Immature natural killer cell (primary cell): ENCODE results near the gene UBE3B. TPM values are rescaled to one million over a fixed set of nuclear protein-coding genes. Genes with fewer than 3 reads are reported as not detected.

ENCODE experiments used
- DNase-seq, 3 donors: peaks; one replicate each; pipeline ENCODE4 v3.0.0; 2022; ENCODE audit warnings: mixed read lengths in 1 of 3
- H3K27ac Mint-ChIP-seq, 6 donors: one replicate each; pipeline ENCODE4 v1.8.0; 2020; ENCODE audit warnings: mixed read lengths in 6 of 6, mild to moderate bottlenecking in 5 of 6, inconsistent platforms in 4 of 6, moderate library complexity in 3 of 6
- H3K27me3 Mint-ChIP-seq, 3 donors: one replicate each; pipeline ENCODE4 v1.8.0; 2020 to 2021; ENCODE audit warnings: low read depth in 3 of 3, mild to moderate bottlenecking in 3 of 3, mixed read lengths in 3 of 3, moderate library complexity in 3 of 3, inconsistent platforms in 1 of 3
- H3K36me3 Mint-ChIP-seq, 3 donors: one replicate each; pipeline ENCODE4 v1.8.0; 2020; ENCODE audit warnings: mixed read lengths in 3 of 3, inconsistent platforms in 2 of 3, mild to moderate bottlenecking in 2 of 3
- H3K4me1 Mint-ChIP-seq, 2 donors: one replicate each; pipeline ENCODE4 v1.8.0; 2020; ENCODE audit warnings: inconsistent platforms in 2 of 2, mild to moderate bottlenecking in 2 of 2, mixed read lengths in 2 of 2, moderate library complexity in 1 of 2
- H3K4me3 Mint-ChIP-seq, 5 donors: one replicate each; pipeline ENCODE4 v1.8.0; 2020; ENCODE audit warnings: mild to moderate bottlenecking in 5 of 5, mixed read lengths in 5 of 5, inconsistent platforms in 3 of 5, moderate library complexity in 3 of 5
- H3K9me3 Mint-ChIP-seq, 6 donors: one replicate each; pipeline ENCODE4 v1.8.0; 2020; ENCODE audit warnings: mild to moderate bottlenecking in 6 of 6, mixed read lengths in 6 of 6, inconsistent platforms in 4 of 6, moderate library complexity in 3 of 6
- polyA plus RNA-seq, 3 donors: library from polyadenylated mRNA; unstranded; fragments of 300-500 nt; fragmentation: Illumina TruSeq; gene quantifications; one replicate each; pipeline ENCODE4 v1.2.3, GENCODE V29; 2021

The UBE3B gene
- polyA plus RNA-seq, 3 donors from 2014 or later = 25.3 to 41.2 (median 34.2) TPM

- H3K27ac Mint-ChIP-seq = no peak overlapping the region
- no peaks in the 10 kb centered on the region for H3K9me3 Mint-ChIP-seq
- H3K4me1 Mint-ChIP-seq = no peaks in the 10 kb centered on the region
- no peak overlapping the region for H3K4me3 Mint-ChIP-seq
- no peaks in the 10 kb centered on the region for H3K27me3 Mint-ChIP-seq
- no peak for DNase-seq
- H3K36me3 Mint-ChIP-seq = peaks cover 22 to 49% (median 25%) of the 10 kb centered on the region in 3 donors
These were observed 7.8 kb downstream of the UBE3B start for GRCh38 chr12:109485201-109485600.

DNA sequence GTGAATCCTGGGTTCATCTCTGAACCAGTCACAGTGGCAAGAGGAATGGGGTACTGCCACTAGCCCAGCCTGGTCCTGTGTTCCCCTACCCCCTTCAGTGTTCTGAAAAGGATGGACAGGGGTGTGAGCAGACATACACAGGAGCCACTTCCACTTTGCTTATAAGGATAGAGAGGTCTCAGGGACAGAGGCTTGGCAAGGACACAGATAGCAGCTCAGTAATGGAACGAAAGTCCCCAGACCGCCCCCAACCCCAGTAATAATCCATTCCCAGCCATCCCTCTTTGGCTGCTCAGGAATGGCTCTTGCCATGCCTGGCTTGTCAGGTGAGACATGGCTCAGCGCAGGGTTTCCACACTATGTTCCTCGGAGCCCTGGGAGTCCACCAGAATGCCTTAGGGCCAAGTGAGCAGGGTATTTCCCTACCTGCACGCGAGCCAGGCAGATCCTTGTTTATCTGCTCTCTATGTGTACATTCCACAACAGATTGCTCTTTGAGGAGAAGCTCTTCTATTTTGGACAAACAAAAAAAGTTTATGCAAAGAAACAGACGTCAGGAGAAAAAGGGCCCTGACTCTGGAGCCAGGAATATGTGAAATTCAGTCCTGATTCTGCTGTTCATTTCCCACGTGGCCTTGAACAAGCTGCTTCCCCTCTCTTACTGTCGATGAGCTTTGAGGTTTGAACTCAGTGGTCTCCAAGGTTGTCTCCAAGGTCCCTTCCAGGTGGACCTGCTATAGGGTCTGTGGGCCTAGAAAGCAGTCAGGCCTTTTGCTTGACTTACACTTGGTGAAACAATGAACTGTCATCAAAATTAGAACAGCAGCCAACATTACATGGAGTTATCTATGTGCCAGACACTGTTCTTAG lies 10.0 kb downstream of the UBE3B start:
- peaks cover 25 to 60% (median 37%) of the 10 kb centered on the region in 3 donors for H3K36me3 Mint-ChIP-seq
- no peaks in the 10 kb centered on the region for H3K4me1 Mint-ChIP-seq
- H3K9me3 Mint-ChIP-seq = no peaks in the 10 kb centered on the region
- no peaks in the 10 kb centered on the region for H3K27me3 Mint-ChIP-seq
- no peak for DNase-seq
- no peak overlapping the region for H3K27ac Mint-ChIP-seq
- H3K4me3 Mint-ChIP-seq = no peak overlapping the region

DNA sequence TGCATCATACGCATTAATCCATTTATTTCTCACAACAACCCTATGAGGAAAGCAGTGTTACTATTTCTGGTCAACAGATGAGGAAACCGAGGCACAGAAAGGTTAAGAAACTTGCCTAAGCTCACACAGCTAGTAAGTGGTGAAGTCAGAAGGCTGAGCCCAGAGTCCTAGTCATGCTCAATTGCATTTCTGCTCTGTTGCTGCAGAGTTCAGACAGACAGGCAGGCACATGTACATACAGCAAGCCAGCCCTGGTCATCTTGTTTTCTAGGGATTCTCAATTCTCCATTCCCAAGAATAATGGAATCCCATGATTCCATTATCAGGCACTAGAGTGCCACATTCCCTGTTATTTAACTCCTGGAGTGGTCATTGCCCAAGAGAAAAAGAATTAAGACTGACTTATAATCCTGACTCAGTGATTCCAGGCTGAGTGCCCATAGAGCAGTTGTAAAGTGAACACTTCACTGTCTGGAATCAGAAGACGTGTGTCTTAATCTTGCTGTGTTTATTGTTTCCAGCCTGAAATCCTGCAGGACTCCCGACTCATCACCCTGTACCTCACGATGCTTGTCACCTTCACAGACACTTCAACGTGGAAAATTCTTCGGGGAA lies 10.7 kb downstream of the UBE3B start:
- DNase-seq = no peak
- peaks cover 25 to 60% (median 38%) of the 10 kb centered on the region in 3 donors for H3K36me3 Mint-ChIP-seq
- no peaks in the 10 kb centered on the region for H3K9me3 Mint-ChIP-seq
- H3K4me1 Mint-ChIP-seq = no peaks in the 10 kb centered on the region
- H3K27ac Mint-ChIP-seq = no peak overlapping the region
- H3K27me3 Mint-ChIP-seq = no peaks in the 10 kb centered on the region
- no peak overlapping the region for H3K4me3 Mint-ChIP-seq

- Mint-ChIP-seq H3K36me3 (peaks cover 19 to 58% (median 38%) of the 10 kb centered on the region in 3 donors), H3K27ac (peak overlapping the region in 2 of 6 donors; percentile 50 to 55)
These were observed 11.9 kb downstream of the UBE3B start for GRCh38 chr12:109489016-109489954.

DNA sequence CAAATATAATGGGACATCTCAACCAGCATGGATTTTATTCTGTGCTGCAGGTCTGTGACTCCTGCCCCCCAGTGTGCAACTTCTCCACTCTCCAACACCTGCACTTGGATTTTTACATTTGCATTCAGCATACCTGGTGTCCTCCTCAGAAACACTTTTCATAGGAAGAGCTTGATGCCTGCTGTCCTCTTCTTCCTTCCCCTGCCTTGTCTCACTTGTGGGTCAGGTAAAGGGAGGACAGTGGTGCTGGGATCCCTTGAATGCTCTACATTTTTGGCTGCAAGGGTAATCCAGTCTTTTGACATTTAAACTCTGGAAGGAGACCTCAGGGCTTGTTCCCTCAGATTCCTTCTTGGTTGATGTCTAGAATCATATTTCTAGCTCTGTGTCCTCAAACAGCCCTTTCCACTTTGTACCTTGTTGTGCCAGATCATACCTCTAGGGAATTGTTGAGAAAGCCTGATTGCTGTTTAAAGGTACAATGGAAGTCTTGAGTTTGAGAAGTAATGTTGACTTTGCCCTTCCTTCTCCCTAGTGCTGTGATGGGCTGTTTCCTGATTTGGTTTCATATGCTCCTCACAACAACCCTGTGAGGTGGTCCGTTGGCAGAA lies 12.6 kb downstream of the UBE3B start:
- Mint-ChIP-seq H3K36me3 (peaks cover 17 to 59% (median 33%) of the 10 kb centered on the region in 3 donors), H3K27me3 (peaks cover 0 to under 1% (median 0%) of the 10 kb centered on the region in 3 donors), H3K4me3 (no peak overlapping the region), H3K27ac (no peak overlapping the region), H3K4me1 (peaks cover 9 to 10% of the 10 kb centered on the region in 2 donors), H3K9me3 (no peaks in the 10 kb centered on the region)
- DNase-seq = no peak

More at GRCh38 chr12:109489016-109489954, 11.9 kb downstream of the UBE3B start:
- DNase-seq = no peak
- Mint-ChIP-seq H3K4me1 (peaks cover 1 to 2% of the 10 kb centered on the region in 2 donors), H3K4me3 (no peak overlapping the region), H3K27me3 (no peaks in the 10 kb centered on the region), H3K9me3 (no peaks in the 10 kb centered on the region)

GRCh38 chr12:109491671-109492070 lies 14.2 kb downstream of the UBE3B start:
- H3K4me3 Mint-ChIP-seq = no peak overlapping the region
- H3K36me3 Mint-ChIP-seq = peaks cover 13 to 60% (median 26%) of the 10 kb centered on the region in 3 donors
- peaks cover 0 to 2% (median 0%) of the 10 kb centered on the region in 6 donors for H3K9me3 Mint-ChIP-seq
- peaks cover 25 to 26% of the 10 kb centered on the region in 2 donors for H3K4me1 Mint-ChIP-seq
- DNase-seq = no peak
- no peak overlapping the region for H3K27ac Mint-ChIP-seq
- peaks cover 0 to 3% (median 0%) of the 10 kb centered on the region in 3 donors for H3K27me3 Mint-ChIP-seq

DNA sequence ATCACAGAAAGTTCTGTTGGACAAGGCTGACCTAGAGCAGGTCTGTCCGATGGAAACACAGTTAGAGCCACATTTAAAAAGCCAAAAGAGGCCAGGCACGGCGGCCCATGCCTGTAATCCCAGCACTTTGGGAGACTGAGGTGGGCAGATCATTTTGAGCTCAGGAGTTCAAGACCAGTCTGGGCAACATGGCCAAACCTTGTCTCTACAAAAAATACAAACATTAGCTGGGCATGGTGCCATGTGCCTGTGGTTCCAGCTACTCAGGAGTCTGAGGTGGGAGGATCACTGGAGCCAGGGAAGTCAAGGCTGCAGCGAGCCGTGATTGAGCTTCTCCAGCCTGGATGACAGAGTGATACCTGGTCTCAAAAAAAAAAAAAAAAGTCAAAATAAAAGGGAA lies 14.9 kb downstream of the UBE3B start:
- Mint-ChIP-seq H3K4me3 (no peak overlapping the region), H3K36me3 (peaks cover 14 to 56% (median 26%) of the 10 kb centered on the region in 3 donors), H3K9me3 (peaks cover 0 to 2% (median 0%) of the 10 kb centered on the region in 6 donors), H3K27ac (no peak overlapping the region), H3K27me3 (peaks cover 0 to 3% (median 0%) of the 10 kb centered on the region in 3 donors), H3K4me1 (peaks cover 27 to 28% of the 10 kb centered on the region in 2 donors)
- DNase-seq = no peak

GRCh38 chr12:109493090-109493489 lies 15.7 kb downstream of the UBE3B start:
- Mint-ChIP-seq H3K9me3 (peaks cover 0 to 2% (median 0%) of the 10 kb centered on the region in 6 donors), H3K4me1 (peaks cover 27 to 28% of the 10 kb centered on the region in 2 donors), H3K36me3 (peaks cover 18 to 57% (median 25%) of the 10 kb centered on the region in 3 donors), H3K4me3 (no peak overlapping the region), H3K27ac (peak overlapping the region in 4 of 6 donors; percentile 1 to 56 (median 26)), H3K27me3 (peaks cover 0 to 3% (median 0%) of the 10 kb centered on the region in 3 donors)
- no peak for DNase-seq

DNA sequence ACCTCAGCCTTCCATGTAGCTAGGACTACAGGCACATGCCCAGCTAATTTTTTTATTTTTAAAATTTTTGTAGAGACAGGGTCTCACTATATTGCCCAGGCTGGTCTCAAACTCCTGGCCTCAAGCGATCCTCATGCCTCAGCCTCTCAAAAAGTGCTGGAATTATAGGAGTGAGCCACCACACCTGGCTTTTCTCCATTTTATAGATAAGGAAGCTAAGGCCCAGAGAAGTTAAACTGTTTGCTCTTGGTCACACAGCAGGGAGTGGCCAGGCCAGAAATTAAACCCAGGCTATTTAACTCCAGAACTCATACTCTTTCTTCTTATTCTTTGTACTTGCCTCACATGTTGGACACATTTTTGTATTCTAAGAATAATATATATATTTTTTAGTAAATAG lies 16.5 kb downstream of the UBE3B start:
- Mint-ChIP-seq H3K4me3 (no peak overlapping the region), H3K27ac (peak overlapping the region in 3 of 6 donors; percentile 45 to 89 (median 61)), H3K36me3 (peaks cover 21 to 56% (median 29%) of the 10 kb centered on the region in 3 donors), H3K4me1 (peaks cover 27 to 28% of the 10 kb centered on the region in 2 donors), H3K9me3 (peaks cover 0 to 2% (median 0%) of the 10 kb centered on the region in 6 donors), H3K27me3 (peaks cover 0 to 3% (median 0%) of the 10 kb centered on the region in 3 donors)
- no peak for DNase-seq

GRCh38 chr12:109494348-109494881 lies 17.0 kb downstream of the UBE3B start:
- no peak for DNase-seq
- H3K36me3 Mint-ChIP-seq = peaks cover 21 to 52% (median 29%) of the 10 kb centered on the region in 3 donors
- peak overlapping the region in 2 of 5 donors; percentile 21 to 71 for H3K4me3 Mint-ChIP-seq
- H3K27me3 Mint-ChIP-seq = peaks cover 0 to 3% (median 0%) of the 10 kb centered on the region in 3 donors
- H3K27ac Mint-ChIP-seq = peak overlapping the region; percentile 45 to 95 (median 89)
- H3K9me3 Mint-ChIP-seq = peaks cover 0 to 2% (median 0%) of the 10 kb centered on the region in 6 donors
- H3K4me1 Mint-ChIP-seq = peaks cover 27 to 28% of the 10 kb centered on the region in 2 donors

DNA sequence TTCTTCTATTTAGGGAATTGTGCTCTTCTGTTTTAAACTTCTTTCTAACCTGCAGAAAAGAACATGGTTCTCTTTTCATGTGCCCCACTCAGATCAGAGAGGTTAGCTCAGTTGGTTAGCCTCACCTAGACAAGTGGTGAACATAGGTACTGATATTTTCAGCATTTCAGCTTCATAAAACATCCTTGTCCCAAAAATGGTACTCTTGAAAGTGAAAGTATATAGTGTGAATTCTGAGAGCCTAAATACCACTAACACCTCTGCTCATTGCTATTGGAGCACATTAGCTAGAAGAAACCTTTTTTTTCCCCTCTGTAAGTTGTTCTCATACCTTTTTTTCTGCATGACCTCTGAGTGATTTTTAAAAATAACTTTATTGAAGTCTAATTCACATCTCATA lies 17.6 kb downstream of the UBE3B start:
- Mint-ChIP-seq H3K4me3 (peak overlapping the region; percentile 55 to 76 (median 64)), H3K36me3 (peaks cover 24 to 52% (median 29%) of the 10 kb centered on the region in 3 donors), H3K4me1 (peaks cover 27 to 28% of the 10 kb centered on the region in 2 donors), H3K27ac (peak overlapping the region; percentile 45 to 95 (median 89)), H3K9me3 (peaks cover 0 to 2% (median 0%) of the 10 kb centered on the region in 6 donors), H3K27me3 (peaks cover 0 to 3% (median 0%) of the 10 kb centered on the region in 3 donors)
- peak; percentile 55 to 60 (median 58) for DNase-seq

- Mint-ChIP-seq H3K27ac (peak overlapping the region in 5 of 6 donors; percentile 45 to 89 (median 84)), H3K27me3 (peaks cover 0 to 3% (median 0%) of the 10 kb centered on the region in 3 donors), H3K4me3 (no peak overlapping the region), H3K9me3 (peaks cover 0 to 2% (median 0%) of the 10 kb centered on the region in 6 donors), H3K4me1 (peaks cover 27 to 28% of the 10 kb centered on the region in 2 donors), H3K36me3 (peaks cover 25 to 54% (median 26%) of the 10 kb centered on the region in 3 donors)
- DNase-seq = no peak
These were observed 18.9 kb downstream of the UBE3B start for GRCh38 chr12:109496306-109496705.
